DOHH2 (cell line): Measurements from ENCODE around the gene HTT-AS.

Experiments
- H3F3A ChIP-seq: fragments of 200-600 bp; sonication (generic), shearing (Covaris generic); 2 replicates; pipeline ENCODE4 v1.6.0; 2016; ENCODE audit warnings: antibody characterized with exemption, mild to moderate bottlenecking; ENCODE audit not compliant: control insufficient read depth, insufficient read depth
- H3K27ac ChIP-seq: fragments of 200-600 bp; sonication (generic); 2 replicates; pipeline ENCODE4 v1.5.1; 2014; ENCODE audit warnings: low read depth, mild to moderate bottlenecking, low read length, moderate library complexity
- H3K27me3 ChIP-seq: fragments of 200-600 bp; sonication (generic); 2 replicates; pipeline ENCODE4 v1.6.1; 2014; ENCODE audit warnings: mild to moderate bottlenecking, low read length, mixed read lengths; ENCODE audit not compliant: control insufficient read depth
- H3K36me3 ChIP-seq: fragments of 200-600 bp; sonication (generic); 2 replicates; pipeline ENCODE4 v1.6.1; 2014; ENCODE audit warnings: mild to moderate bottlenecking, low read length, moderate library complexity, mixed read lengths; ENCODE audit not compliant: control insufficient read depth
- H3K4me1 ChIP-seq: fragments of 200-600 bp; sonication (generic); 2 replicates; pipeline ENCODE4 v1.6.1; 2014; ENCODE audit warnings: mild to moderate bottlenecking, low read length, mixed read lengths; ENCODE audit not compliant: control insufficient read depth
- H3K4me2 ChIP-seq: fragments of 200-600 bp; sonication (generic); 2 replicates; pipeline ENCODE4 v1.6.0; 2014; ENCODE audit warnings: mild to moderate bottlenecking, low read length, moderate library complexity
- H3K4me3 ChIP-seq: fragments of 200-600 bp; sonication (generic); 2 replicates; pipeline ENCODE4 v1.5.1; 2014; ENCODE audit warnings: mild to moderate bottlenecking, low read length, mixed read lengths
- H3K79me2 ChIP-seq: fragments of 200-600 bp; sonication (generic); 2 replicates; pipeline ENCODE4 v1.6.1; 2014; ENCODE audit warnings: mild to moderate bottlenecking, low read length, mixed read lengths; ENCODE audit not compliant: control insufficient read depth
- H3K9me2 ChIP-seq: fragments of 200-600 bp; sonication (generic); replicated peaks from 2 replicates; pipeline ENCODE4 v1.6.1; 2014; ENCODE audit warnings: mild to moderate bottlenecking, low read length, mixed read lengths; ENCODE audit not compliant: control insufficient read depth
- H3K9me3 ChIP-seq: fragments of 200-600 bp; sonication (generic); 2 replicates; pipeline ENCODE4 v1.6.1; 2014; ENCODE audit warnings: antibody characterized with exemption, low read length, mixed read lengths; ENCODE audit not compliant: control insufficient read depth, insufficient read depth
- H4K20me1 ChIP-seq: fragments of 200-600 bp; sonication (generic); 2 replicates; pipeline ENCODE4 v1.6.0; 2014; ENCODE audit warnings: low read depth, mild to moderate bottlenecking, antibody characterized with exemption, low read length, moderate library complexity; ENCODE audit not compliant: control insufficient read depth, insufficient read depth
- CTCF ChIP-seq: fragments of 200-600 bp; sonication (generic); IDR thresholded peaks from one replicate; pipeline ENCODE4 v1.5.1; 2014; ENCODE audit warnings: antibody characterized with exemption, mild to moderate bottlenecking, low read depth, low read length; ENCODE audit not compliant: poor library complexity, severe bottlenecking
- EZH2phosphoT487 ChIP-seq: fragments of 200-600 bp; sonication (generic); IDR thresholded peaks from 2 replicates; pipeline ENCODE4 v1.6.1; 2017; ENCODE audit warnings: borderline replicate concordance, mild to moderate bottlenecking, antibody characterized with exemption, low read length, moderate library complexity, mixed read lengths

HTT-AS gene

GRCh38 chr4:3108211-3108610 is 33.9 kb upstream of the HTT-AS start:
- Histone ChIP-seq H3K27ac (no peak overlapping the region), H3K79me2 (peaks cover 27% of the 10 kb centered on the region), H3K4me3 (no peak overlapping the region), H3F3A (peaks cover 13% of the 10 kb centered on the region; the same call in 1 of the 2 replicates), H3K9me3 (no peaks in the 10 kb centered on the region), H3K4me1 (peaks cover 4% of the 10 kb centered on the region; the same call in 1 of the 2 replicates), H3K4me2 (no peak overlapping the region), H3K9me2 (no peaks in the 10 kb centered on the region), H3K27me3 (no peaks in the 10 kb centered on the region), H4K20me1 (0 out of 2 replicates have a peak, but pooled peaks cover 5% of the 10 kb centered on the region), H3K36me3 (peaks cover 83% of the 10 kb centered on the region)
- TF ChIP-seq EZH2phosphoT487 (no peak), CTCF (no peak)

GRCh38 chr4:3107691-3108121 is 33.4 kb upstream of the HTT-AS start:
- no peak overlapping the region for H3K4me2 ChIP-seq
- H3F3A ChIP-seq, result peaks cover 13% of the 10 kb centered on the region; the same call in 1 of the 2 replicates
- H4K20me1 ChIP-seq, result 0 out of 2 replicates have a peak, but pooled peaks cover 5% of the 10 kb centered on the region
- H3K27ac ChIP-seq, result no peak overlapping the region
- H3K9me3 ChIP-seq, result no peaks in the 10 kb centered on the region
- H3K79me2 ChIP-seq, result peaks cover 27% of the 10 kb centered on the region
- H3K9me2 ChIP-seq, result no peaks in the 10 kb centered on the region
- H3K27me3 ChIP-seq, result no peaks in the 10 kb centered on the region
- H3K36me3 ChIP-seq, result peaks cover 80% of the 10 kb centered on the region
- no peak overlapping the region for H3K4me3 ChIP-seq
- H3K4me1 ChIP-seq, result peaks cover 4% of the 10 kb centered on the region; the same call in 1 of the 2 replicates
- TF ChIP-seq CTCF (no peak), EZH2phosphoT487 (no peak)

- H3F3A ChIP-seq, result peaks cover 13% of the 10 kb centered on the region; the same call in 1 of the 2 replicates
- H3K27ac ChIP-seq, result no peak overlapping the region
- H4K20me1 ChIP-seq, result 0 out of 2 replicates have a peak, but pooled peaks cover 5% of the 10 kb centered on the region
- H3K4me1 ChIP-seq, result peaks cover 4% of the 10 kb centered on the region; the same call in 1 of the 2 replicates
- H3K4me2 ChIP-seq, result no peak overlapping the region
- no peaks in the 10 kb centered on the region for H3K27me3 ChIP-seq
- H3K4me3 ChIP-seq, result no peak overlapping the region
- no peaks in the 10 kb centered on the region for H3K9me2 ChIP-seq
- no peak for TF ChIP-seq EZH2phosphoT487
- no peak for TF ChIP-seq CTCF
- peaks cover 28% of the 10 kb centered on the region for H3K79me2 ChIP-seq
- H3K36me3 ChIP-seq, result peaks cover 80% of the 10 kb centered on the region
- no peaks in the 10 kb centered on the region for H3K9me3 ChIP-seq
These were observed 32.9 kb upstream of the HTT-AS start for GRCh38 chr4:3107271-3107670.
